ENCODE measurements around the gene BCL2L11.

The BCL2L11 gene

GRCh38 chr2:111216811-111217652 lies 96.3 kb downstream of the BCL2L11 start:
- no peak for DNase-seq (ENCODE audit: low read depth, low spot score)
- H3K4me3 ChIP-seq (ENCODE audit: low read depth, low read length) = no peak overlapping the region
- in situ Hi-C loops (cut with HindIII; ENCODE audit: low sequenced_read_pairs) = no loop called here
- TF ChIP-seq CTCF (IDR thresholded peaks at IDR 0.05; ENCODE audit: low read depth, low read length) = no peak
